KMS-11 (cell line): ENCODE results near the gene PIAS4.

Experiments
- H2AFZ ChIP-seq: fragments of 200-600 bp; sonication (generic); 2 replicates; pipeline ENCODE4 v1.6.1; 2016; ENCODE audit warnings: antibody characterized with exemption, mixed run types, low read depth
- H3K27ac ChIP-seq: fragments of 200-600 bp; sonication (generic); 2 replicates; pipeline ENCODE4 v1.6.1; 2016; ENCODE audit warnings: mild to moderate bottlenecking, mixed run types
- H3K27me3 ChIP-seq: fragments of 200-600 bp; sonication (generic); 2 replicates; pipeline ENCODE4 v1.6.1; 2017; ENCODE audit warnings: mild to moderate bottlenecking, low read depth, mixed run types, moderate library complexity; ENCODE audit not compliant: insufficient read depth
- H3K36me3 ChIP-seq: fragments of 200-600 bp; sonication (generic); 2 replicates; pipeline ENCODE4 v1.6.1; 2017; ENCODE audit warnings: mild to moderate bottlenecking, mixed run types; ENCODE audit not compliant: insufficient read depth
- H3K4me1 ChIP-seq: fragments of 200-600 bp; sonication (generic); 2 replicates; pipeline ENCODE4 v1.6.1; 2016; ENCODE audit warnings: mild to moderate bottlenecking, low read depth, mixed run types; ENCODE audit not compliant: poor library complexity, severe bottlenecking
- H3K4me2 ChIP-seq: fragments of 200-600 bp; sonication (generic); 2 replicates; pipeline ENCODE4 v1.7.0; 2016; ENCODE audit warnings: mild to moderate bottlenecking, mixed run types
- H3K4me3 ChIP-seq: fragments of 200-600 bp; sonication (generic); IDR thresholded peaks from 2 replicates; pipeline ENCODE4 v1.6.1; 2017; ENCODE audit warnings: low read depth, low read length, mixed read lengths; ENCODE audit not compliant: insufficient read depth
- H3K79me2 ChIP-seq: fragments of 200-600 bp; sonication (generic); 2 replicates; pipeline ENCODE4 v1.6.1; 2016; ENCODE audit warnings: low read depth, mixed run types; ENCODE audit not compliant: insufficient read depth
- H3K9ac ChIP-seq: fragments of 200-600 bp; sonication (generic); 2 replicates; pipeline ENCODE4 v1.6.1; 2016; ENCODE audit warnings: mild to moderate bottlenecking, mixed run types
- H4K20me1 ChIP-seq: fragments of 200-600 bp; sonication (generic); 2 replicates; pipeline ENCODE4 v1.6.1; 2016; ENCODE audit warnings: mild to moderate bottlenecking, mixed run types; ENCODE audit not compliant: insufficient read depth
- TF ChIP-seq, protein P1 (sequence below): fragments of 200-600 bp; sonication (generic); conservative IDR thresholded peaks from 2 replicates; pipeline ENCODE4 v1.6.1; 2017; ENCODE audit warnings: low read depth, mild to moderate bottlenecking, antibody characterized with exemption, low read length, moderate library complexity, mixed read lengths

PIAS4 gene

DNA sequence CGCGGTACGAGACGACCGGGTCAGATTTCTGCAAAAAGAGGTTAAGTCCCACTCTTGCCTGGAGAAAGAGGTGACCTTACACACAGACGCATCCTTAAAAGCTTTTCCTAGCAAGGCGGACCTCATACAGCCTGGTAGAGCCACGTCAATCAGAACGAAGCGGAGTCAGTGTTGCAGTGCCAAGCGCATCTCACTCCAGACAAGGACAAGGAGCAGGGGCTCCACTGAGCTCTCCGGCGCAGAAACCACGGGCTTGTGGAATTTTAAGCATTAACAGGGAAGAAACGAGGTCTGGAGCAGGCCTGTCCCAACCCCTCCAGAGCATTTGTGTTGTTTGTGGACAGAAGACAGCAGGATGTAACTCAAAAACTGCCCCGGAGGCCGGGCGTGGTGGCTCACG is 29.4 kb upstream of the PIAS4 start:
- Histone ChIP-seq H4K20me1 (peaks cover 18% of the 10 kb centered on the region), H3K79me2 (peaks cover 54% of the 10 kb centered on the region), H3K4me3 (no peak overlapping the region), H3K4me1 (peaks cover under 1% of the 10 kb centered on the region), H2AFZ (no peak overlapping the region), H3K36me3 (peaks cover 48% of the 10 kb centered on the region; the same call in 1 of the 2 replicates), H3K27ac (no peak overlapping the region), H3K9ac (no peak overlapping the region), H3K4me2 (no peak overlapping the region), H3K27me3 (no peaks in the 10 kb centered on the region)
- TF ChIP-seq, protein P1, sequence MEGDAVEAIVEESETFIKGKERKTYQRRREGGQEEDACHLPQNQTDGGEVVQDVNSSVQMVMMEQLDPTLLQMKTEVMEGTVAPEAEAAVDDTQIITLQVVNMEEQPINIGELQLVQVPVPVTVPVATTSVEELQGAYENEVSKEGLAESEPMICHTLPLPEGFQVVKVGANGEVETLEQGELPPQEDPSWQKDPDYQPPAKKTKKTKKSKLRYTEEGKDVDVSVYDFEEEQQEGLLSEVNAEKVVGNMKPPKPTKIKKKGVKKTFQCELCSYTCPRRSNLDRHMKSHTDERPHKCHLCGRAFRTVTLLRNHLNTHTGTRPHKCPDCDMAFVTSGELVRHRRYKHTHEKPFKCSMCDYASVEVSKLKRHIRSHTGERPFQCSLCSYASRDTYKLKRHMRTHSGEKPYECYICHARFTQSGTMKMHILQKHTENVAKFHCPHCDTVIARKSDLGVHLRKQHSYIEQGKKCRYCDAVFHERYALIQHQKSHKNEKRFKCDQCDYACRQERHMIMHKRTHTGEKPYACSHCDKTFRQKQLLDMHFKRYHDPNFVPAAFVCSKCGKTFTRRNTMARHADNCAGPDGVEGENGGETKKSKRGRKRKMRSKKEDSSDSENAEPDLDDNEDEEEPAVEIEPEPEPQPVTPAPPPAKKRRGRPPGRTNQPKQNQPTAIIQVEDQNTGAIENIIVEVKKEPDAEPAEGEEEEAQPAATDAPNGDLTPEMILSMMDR, result no peak

DNA sequence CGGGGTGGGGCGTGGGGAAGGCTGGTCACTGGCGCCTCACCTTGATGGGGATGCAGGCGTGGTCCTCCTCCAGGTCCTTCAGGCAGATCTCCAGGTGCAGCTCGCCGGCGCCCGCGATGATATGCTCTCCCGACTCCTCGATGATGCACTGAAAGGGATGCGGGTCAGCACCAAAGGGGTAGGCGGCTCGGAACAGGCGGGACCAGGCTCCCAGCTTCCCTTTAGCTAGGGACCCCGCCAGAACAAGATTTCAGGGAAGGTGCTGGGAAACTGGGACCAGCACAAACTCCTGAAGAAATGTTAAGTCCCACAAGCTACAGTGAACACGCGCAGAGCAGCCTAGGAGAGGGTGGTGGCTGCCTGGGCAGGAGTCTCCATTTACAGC is 28.3 kb upstream of the PIAS4 start:
- Histone ChIP-seq H3K36me3 (peaks cover 59% of the 10 kb centered on the region), H4K20me1 (peaks cover 28% of the 10 kb centered on the region), H3K27me3 (no peaks in the 10 kb centered on the region), H3K4me1 (peaks cover 10% of the 10 kb centered on the region), H2AFZ (no peak overlapping the region), H3K27ac (no peak overlapping the region), H3K9ac (no peak overlapping the region), H3K79me2 (peaks cover 65% of the 10 kb centered on the region), H3K4me2 (no peak overlapping the region), H3K4me3 (no peak overlapping the region)
- TF ChIP-seq, protein P1, result no peak

DNA sequence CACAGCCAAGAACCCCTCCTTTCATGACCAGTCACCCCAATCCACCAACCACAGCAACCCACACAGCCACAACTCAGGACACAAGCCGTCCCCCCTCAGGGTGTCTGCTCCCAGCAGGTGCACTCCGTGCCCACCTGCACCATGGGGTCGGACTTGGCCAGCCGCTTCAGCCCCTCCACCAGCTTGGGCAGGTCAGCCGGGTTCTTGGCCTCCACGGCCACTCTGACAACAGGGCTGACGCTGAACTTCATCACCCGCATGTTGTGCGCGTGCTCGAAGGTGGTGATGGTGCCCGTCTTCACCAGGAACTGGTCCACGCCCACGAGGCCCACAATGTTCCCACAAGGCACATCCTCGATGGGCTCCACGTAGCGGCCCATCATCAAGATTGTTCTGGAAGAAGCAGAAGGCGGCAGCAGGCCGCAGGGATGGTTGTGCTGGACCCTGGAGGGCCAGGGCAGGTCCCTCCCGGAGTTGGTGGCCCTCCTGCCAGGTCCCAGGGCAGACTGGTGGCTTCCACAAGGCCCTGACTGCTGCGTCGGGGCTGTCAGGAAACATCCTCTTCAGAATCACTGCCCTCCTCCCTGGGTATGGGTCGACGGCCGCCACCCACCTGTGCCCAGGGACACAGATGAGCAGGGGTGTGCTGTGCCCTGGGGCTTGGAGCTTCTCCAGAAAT is 27.7 kb upstream of the PIAS4 start:
- H2AFZ ChIP-seq, result no peak overlapping the region
- H4K20me1 ChIP-seq, result peaks cover 32% of the 10 kb centered on the region
- H3K4me2 ChIP-seq, result no peak overlapping the region
- H3K27me3 ChIP-seq, result no peaks in the 10 kb centered on the region
- TF ChIP-seq, protein P1, result no peak
- H3K4me1 ChIP-seq, result peaks cover 10% of the 10 kb centered on the region
- peaks cover 61% of the 10 kb centered on the region for H3K36me3 ChIP-seq
- H3K9ac ChIP-seq, result no peak overlapping the region
- no peak overlapping the region for H3K27ac ChIP-seq
- peaks cover 71% of the 10 kb centered on the region for H3K79me2 ChIP-seq
- no peak overlapping the region for H3K4me3 ChIP-seq

DNA sequence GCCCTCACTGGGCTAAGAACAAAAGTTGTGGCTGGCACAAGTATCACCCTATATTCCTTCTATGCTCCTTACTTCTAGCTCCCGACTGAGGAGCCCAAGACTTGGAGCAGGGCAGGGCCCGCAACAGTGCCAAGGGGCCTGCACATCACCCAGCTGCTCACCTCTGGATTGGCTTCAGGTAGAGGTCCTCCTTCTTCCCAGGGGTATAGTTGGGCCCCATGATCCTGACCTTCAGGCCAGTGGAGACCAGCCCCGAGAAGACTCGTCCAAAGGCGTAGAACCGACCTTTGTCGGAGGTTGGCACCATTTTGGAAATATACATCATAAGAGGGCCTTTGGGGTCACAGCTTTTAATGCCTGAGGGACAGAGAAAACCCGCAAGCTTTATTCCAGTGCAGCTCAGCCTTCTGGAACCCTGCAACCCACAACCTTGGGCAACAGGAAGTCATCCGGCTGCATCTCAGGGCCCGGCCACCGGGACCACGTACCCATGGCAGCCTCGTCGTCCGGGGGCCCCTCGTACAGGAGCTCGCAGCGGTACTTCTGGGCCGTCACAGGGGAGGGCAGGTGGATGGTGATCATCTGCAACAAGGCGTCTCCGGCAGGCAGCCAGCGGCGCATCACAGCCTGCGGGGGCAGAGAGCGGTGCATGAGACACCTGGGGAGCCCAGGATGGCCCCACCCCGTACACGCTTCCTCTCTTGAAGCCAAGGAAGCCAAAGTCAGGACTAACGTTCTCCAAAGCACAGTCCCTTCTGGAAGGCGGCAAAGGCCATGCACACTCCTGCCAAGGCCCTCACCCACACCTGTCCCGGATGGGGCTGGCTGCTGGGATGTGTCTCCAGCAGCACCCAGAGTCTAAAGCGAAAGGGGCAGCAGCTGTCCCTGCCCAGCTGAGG is 26.9 kb upstream of the PIAS4 start:
- no peak overlapping the region for H3K4me2 ChIP-seq
- no peak overlapping the region for H3K27ac ChIP-seq
- H3K27me3 ChIP-seq, result no peaks in the 10 kb centered on the region
- peaks cover 61% of the 10 kb centered on the region for H3K36me3 ChIP-seq
- no peak overlapping the region for H3K4me3 ChIP-seq
- H4K20me1 ChIP-seq, result peaks cover 32% of the 10 kb centered on the region
- TF ChIP-seq, protein P1, result no peak
- peaks cover 10% of the 10 kb centered on the region for H3K4me1 ChIP-seq
- H3K9ac ChIP-seq, result no peak overlapping the region
- peaks cover 75% of the 10 kb centered on the region for H3K79me2 ChIP-seq
- no peak overlapping the region for H2AFZ ChIP-seq
